ENCODE data around the gene GRK4. TPM values are rescaled to one million over a fixed set of nuclear protein-coding genes. Genes with fewer than 3 reads are reported as not detected.
A peak's percentile ranks its signal among the peaks of the same experiment; 100 is the strongest.

Gene GRK4
- total and polyA plus RNA-seq, 2 of the 8 experiments (the other 6 are each of a cell fraction or from before 2014, with no cell fraction given): 0.77 to 1.8 TPM

GRCh38 chr4:2934813-2935761 is 28.3 kb upstream of the GRK4 start (continued):
- TF ChIP-seq USF2 (IDR thresholded peaks at IDR 0.05; ENCODE audit: low read length): no peak; the same call in 1 of the 2 replicates
- no peak for TF ChIP-seq ATF3 (IDR thresholded peaks at IDR 0.05; ENCODE audit: insufficient read depth, low read depth, low read length)
- no peak for TF ChIP-seq FOSL1 (IDR thresholded peaks at IDR 0.05; ENCODE audit: insufficient read depth, low read depth, low read length)
- TF ChIP-seq SIN3A (conservative IDR thresholded peaks at IDR 0.05 in 1 of 2, IDR thresholded peaks at IDR 0.05 in 1 of 2; ENCODE audit: low read depth in 1 of 2, low read length in 2 of 2): peak in 1 of 2 experiments; percentile 43; a peak in 1 of 4 replicates
- TF ChIP-seq KDM1A (IDR thresholded peaks at IDR 0.05; ENCODE audit: borderline replicate concordance, low read length): no peak
- TF ChIP-seq SIX5 (IDR thresholded peaks at IDR 0.05; ENCODE audit: low read depth, low read length): no peak
- TF ChIP-seq RBBP5 (IDR thresholded peaks at IDR 0.05; ENCODE audit: borderline replicate concordance, low read depth, low read length): peak; percentile 27; the same call in 1 of the 2 replicates
- TF ChIP-seq CTCF (IDR thresholded peaks at IDR 0.05; ENCODE audit: control extremely low read depth in 1 of 3, insufficient read depth in 1 of 3, low read depth in 1 of 3, low read length in 3 of 3): no peak
- TF ChIP-seq TAF7 (optimal IDR thresholded peaks at IDR 0.05; ENCODE audit: borderline replicate concordance, low read depth, low read length): peak; percentile 61
- no peak for TF ChIP-seq EZH2 (IDR thresholded peaks at IDR 0.05; ENCODE audit: low read depth, low read length, severe bottlenecking)
